Keratinocyte (primary cell): ENCODE measurements around the gene ACTR1B. TPM values are rescaled to one million over a fixed set of nuclear protein-coding genes. Genes with fewer than 3 reads are reported as not detected.
"Not testable (repeated sequence)": the region's sequence is repeated elsewhere in the genome, so short reads cannot be mapped to it uniquely, and the experiment has no call there.

ENCODE experiments used
- DNase-seq: peaks from one replicate; pipeline ENCODE4 v3.0.0-alpha.2; 2011; ENCODE audit warnings: low read depth, missing footprints, low spot score
- FAIRE-seq: peaks from 2 replicates; lab custom pipeline; 2011; peaks lifted over from hg19 to GRCh38; lab: Jason Lieb, UNC
- H2AFZ ChIP-seq: 2 replicates; pipeline ENCODE4 v1.6.0; 2012; ENCODE audit warnings: low read length, control low read depth, inconsistent platforms; ENCODE audit not compliant: control insufficient read depth
- H3K27ac ChIP-seq: 2 replicates; pipeline ENCODE4 v1.5.1; 2011; ENCODE audit warnings: low read length; ENCODE audit not compliant: control insufficient read depth, insufficient read depth
- H3K27me3 ChIP-seq: 3 replicates; pipeline ENCODE4 v1.6.0; 2011; ENCODE audit warnings: low read length; ENCODE audit not compliant: control insufficient read depth, insufficient read depth; ENCODE audit errors: extremely low read depth
- H3K36me3 ChIP-seq, 2 experiments: 2 replicates in 1 of 2; 3 replicates in 1 of 2; pipeline ENCODE4 v1.5.1; 2011; ENCODE audit warnings: low read length in 2 of 2, mild to moderate bottlenecking in 1 of 2; ENCODE audit not compliant: control insufficient read depth in 2 of 2, insufficient read depth in 2 of 2; ENCODE audit errors: extremely low read depth in 1 of 2
- H3K4me1 ChIP-seq: 3 replicates; pipeline ENCODE4 v1.5.1; 2011; ENCODE audit warnings: low read length; ENCODE audit not compliant: control insufficient read depth, insufficient read depth; ENCODE audit errors: extremely low read depth
- H3K4me2 ChIP-seq: 3 replicates; pipeline ENCODE4 v1.6.0; 2011; ENCODE audit warnings: low read depth, low read length; ENCODE audit not compliant: control insufficient read depth, insufficient read depth; ENCODE audit errors: extremely low read depth
- H3K4me3 ChIP-seq, 3 experiments: fragments of 200-600 bp in 1 of 3; sonication (generic) in 1 of 3; 2 replicates in 2 of 3; 3 replicates in 1 of 3; pipeline ENCODE4 v1.5.1; 2011 to 2016; ENCODE audit warnings: low read length in 3 of 3, mild to moderate bottlenecking in 3 of 3, control low read depth in 2 of 3, inconsistent platforms in 1 of 3, low read depth in 1 of 3, mixed read lengths in 1 of 3, mixed run types in 1 of 3, moderate library complexity in 1 of 3; ENCODE audit not compliant: control insufficient read depth in 2 of 3, insufficient read depth in 2 of 3; ENCODE audit errors: extremely low read depth in 1 of 3
- H3K79me2 ChIP-seq: 2 replicates; pipeline ENCODE4 v1.6.0; 2012; ENCODE audit warnings: low read length; ENCODE audit not compliant: control insufficient read depth, insufficient read depth
- H3K9ac ChIP-seq: 3 replicates; pipeline ENCODE4 v1.6.0; 2011; ENCODE audit warnings: low read length; ENCODE audit not compliant: control insufficient read depth, insufficient read depth; ENCODE audit errors: extremely low read depth
- H3K9me1 ChIP-seq: 3 replicates; pipeline ENCODE4 v1.6.0; 2011; ENCODE audit warnings: low read length; ENCODE audit not compliant: control insufficient read depth, insufficient read depth; ENCODE audit errors: extremely low read depth
- H3K9me3 ChIP-seq: 2 replicates; pipeline ENCODE4 v1.5.1; 2012; ENCODE audit warnings: low read depth, low read length; ENCODE audit not compliant: control insufficient read depth
- H4K20me1 ChIP-seq: 3 replicates; pipeline ENCODE4 v1.6.0; 2011; ENCODE audit warnings: low read length; ENCODE audit not compliant: control insufficient read depth, insufficient read depth; ENCODE audit errors: extremely low read depth
- CTCF ChIP-seq, 3 experiments: IDR thresholded peaks in 1 of 3; conservative IDR thresholded peaks in 1 of 3; optimal IDR thresholded peaks in 1 of 3; 2 replicates in 2 of 3; 3 replicates in 1 of 3; pipeline versions ENCODE3 to v1.5.1; 2011; ENCODE audit warnings: low read length in 3 of 3, mild to moderate bottlenecking in 3 of 3, moderate library complexity in 2 of 3, control low read depth in 1 of 3, inconsistent platforms in 1 of 3; ENCODE audit not compliant: insufficient read depth in 2 of 3; ENCODE audit errors: extremely low read depth in 1 of 3
- EZH2 ChIP-seq: IDR thresholded peaks from one replicate; pipeline ENCODE4 v1.6.1; 2012; ENCODE audit warnings: inconsistent platforms, mild to moderate bottlenecking, low read length, moderate library complexity
- dilution Hi-C: fragments of 300-500 bp; cut with MboI; formaldehyde crosslinking; loops from one replicate; pipeline ENCODE4 v1.7.0; 2020; ENCODE audit warnings: low sequenced_read_pairs; ENCODE audit not compliant: extremely low pct_ligation_motif_present
- polyA minus RNA-seq, 3 experiments: library from RNA; depleted of rRNA, polyadenylated mRNA; stranded (reverse); fragments of >200 nt; gene quantifications; 1 replicate in 1 of 3; 2 replicates in 1 of 3; 3 replicates in 1 of 3; pipeline ENCODE4 v1.2.3, GENCODE V29; 2011
- polyA plus RNA-seq, 5 experiments: library from polyadenylated mRNA; depleted of rRNA in 3 of 5; stranded (reverse) in 3 of 5; stranded (forward) in 1 of 5; unstranded in 1 of 5; fragments of >200 nt; gene quantifications; 1 replicate in 1 of 5; 2 replicates in 3 of 5; 3 replicates in 1 of 5; pipeline versions ENCODE4 v1.2.1 to v1.2.3, GENCODE V29; 2011 to 2012; ENCODE audit warnings: missing spikeins in 2 of 5, low read depth in 1 of 5, low replicate concordance in 1 of 5

The ACTR1B gene
- polyA plus RNA-seq, result 20.6 to 31.2 TPM (median 30.0 TPM) in 3 replicates
- polyA plus RNA-seq (2011; ENCODE audit: low read depth), result 28.9 TPM
- 19.2 and 30.0 TPM in 2 replicates for polyA plus RNA-seq (2011; cell fraction: cytosol; rRNA removed)
- 39.5 and 45.8 TPM in 2 replicates for polyA plus RNA-seq (2011; cell fraction: nucleus; rRNA removed)
- polyA plus RNA-seq (2012; ENCODE audit: low replicate concordance), result 29.5 and 31.7 TPM in 2 replicates
- polyA minus RNA-seq, result 24.5 to 44.3 TPM (median 32.2 TPM) in 3 replicates
- polyA minus RNA-seq (2011; cell fraction: cytosol; rRNA and poly(A)+ RNA removed), result 21.9 TPM
- 13.1 and 15.5 TPM in 2 replicates for polyA minus RNA-seq (2011; cell fraction: nucleus; rRNA and poly(A)+ RNA removed)

GRCh38 chr2:97663962-97664635 lies at the start of gene ACTR1B:
ACTR1B (minus strand) TSS chr2:97664044; CDS start chr2:97663890, 154 bp downstream.
- peak within 1 kb of the TSS; percentile 65 to 87 (median 82) for H3K4me3 ChIP-seq
- H4K20me1 ChIP-seq, result no peaks in the 10 kb centered on the region
- dilution Hi-C loops, result no loop called here
- no peaks in the 10 kb centered on the region for H3K27me3 ChIP-seq
- TF ChIP-seq EZH2 (no peak), CTCF (optimal IDR thresholded peaks at IDR 0.05 in 1 of 3, IDR thresholded peaks at IDR 0.05 in 1 of 3, conservative IDR thresholded peaks at IDR 0.05 in 1 of 3; ENCODE audit: extremely low read depth in 1 of 3, insufficient read depth in 2 of 3, low read length in 3 of 3) (peak; percentile 35 to 51 (median 37))
- peak within 1 kb of the TSS; percentile 89 for H3K27ac ChIP-seq
- peak within 1 kb of the TSS; percentile 87 for H3K4me2 ChIP-seq
- peaks cover 9% of the 10 kb centered on the region for H3K4me1 ChIP-seq
- DNase-seq, result peak; percentile 88
- peak within 1 kb of the TSS; percentile 89 for H3K9ac ChIP-seq
- no peaks in the 10 kb centered on the region for H3K9me3 ChIP-seq
- H3K36me3 ChIP-seq, result peaks cover 6% of the 10 kb centered on the region in 2 experiments
- no peaks in the 10 kb centered on the region for H3K9me1 ChIP-seq
- FAIRE-seq, result no peak
- peak within 1 kb of the TSS; percentile 87 for H2AFZ ChIP-seq
- H3K79me2 ChIP-seq, result peaks cover 26% of the 10 kb centered on the region

GRCh38 chr2:97712693-97713295 lies 49.0 kb upstream of the ACTR1B start:
- no peak overlapping the region for H3K4me2 ChIP-seq
- H3K27me3 ChIP-seq, result peaks cover 4% of the 10 kb centered on the region
- H2AFZ ChIP-seq, result no peak overlapping the region
- H3K36me3 ChIP-seq, result no peaks in the 10 kb centered on the region
- H3K27ac ChIP-seq, result no peak overlapping the region
- dilution Hi-C loops, result no loop called here
- DNase-seq (no peak), FAIRE-seq (no peak)
- peaks cover 5% of the 10 kb centered on the region for H3K4me1 ChIP-seq
- no peaks in the 10 kb centered on the region for H3K9me3 ChIP-seq
- no peaks in the 10 kb centered on the region for H3K79me2 ChIP-seq
- H3K4me3 ChIP-seq, result no peak overlapping the region
- no peaks in the 10 kb centered on the region for H4K20me1 ChIP-seq
- H3K9ac ChIP-seq, result no peak overlapping the region
- TF ChIP-seq EZH2, result no peak
- no peak for TF ChIP-seq CTCF (optimal IDR thresholded peaks at IDR 0.05 in 1 of 3, IDR thresholded peaks at IDR 0.05 in 1 of 3, conservative IDR thresholded peaks at IDR 0.05 in 1 of 3; ENCODE audit: extremely low read depth in 1 of 3, insufficient read depth in 2 of 3, low read length in 3 of 3)
- H3K9me1 ChIP-seq, result no peaks in the 10 kb centered on the region

GRCh38 chr2:97712175-97712574 lies 48.3 kb upstream of the ACTR1B start:
- dilution Hi-C loops, FAIRE-seq: not testable (repeated sequence)

More at GRCh38 chr2:97712175-97712574, 48.3 kb upstream of the ACTR1B start:
- not testable (repeated sequence) for H3K4me1 ChIP-seq, H3K9ac ChIP-seq, H3K27me3 ChIP-seq, H3K9me1 ChIP-seq, H3K4me2 ChIP-seq, H3K4me3 ChIP-seq, H3K27ac ChIP-seq, H3K9me3 ChIP-seq, H3K36me3 ChIP-seq, H3K79me2 ChIP-seq, DNase-seq, H2AFZ ChIP-seq, H4K20me1 ChIP-seq
